A549 (cell line): ENCODE data around the gene CDH6.

Experiments used
- CBX2 ChIP-seq: fragments of 200-600 bp; sonication (generic); IDR thresholded peaks from 2 replicates; pipeline ENCODE4 v1.6.1; 2016; ENCODE audit warnings: low read depth, mild to moderate bottlenecking, borderline replicate concordance
- CHD4 ChIP-seq: fragments of 200-600 bp; sonication (generic); IDR thresholded peaks from 2 replicates; pipeline ENCODE4 v1.6.1; 2016; ENCODE audit warnings: antibody characterized with exemption, mild to moderate bottlenecking, borderline replicate concordance
- CTCF ChIP-seq: fragments of >200 bp; sonication (Bioruptor Twin); formaldehyde crosslinking; IDR thresholded peaks from 3 replicates; pipeline ENCODE4 v1.5.1; 2016
- EP300 ChIP-seq, 2 experiments: fragments of >200 bp; sonication (Bioruptor Twin); formaldehyde crosslinking; IDR thresholded peaks; 2 replicates in 1 of 2; 3 replicates in 1 of 2; pipeline ENCODE4 v1.6.1; 2016 to 2017
- ESRRA ChIP-seq: fragments of 150-350 bp; IDR thresholded peaks from 2 replicates; pipeline ENCODE4 v1.6.1; 2014; ENCODE audit warnings: mild to moderate bottlenecking, low read length, borderline replicate concordance
- MYC ChIP-seq: IDR thresholded peaks from 2 replicates; pipeline ENCODE4 v1.6.1; 2012; ENCODE audit warnings: mild to moderate bottlenecking, inconsistent platforms, low read length, improper control_type of control experiment, borderline replicate concordance
- NPAS2 ChIP-seq: fragments of 250-450 bp; sonication (Bioruptor Pico); IDR thresholded peaks from 2 replicates; pipeline ENCODE4 v1.8.0; 2022; ENCODE audit warnings: mild to moderate bottlenecking, moderate library complexity, borderline replicate concordance
- PBX3 ChIP-seq: IDR thresholded peaks from 2 replicates; pipeline ENCODE4 v1.6.1; 2012
- POLR2A ChIP-seq: IDR thresholded peaks from 2 replicates; pipeline ENCODE4 v1.6.1; 2012; ENCODE audit warnings: mild to moderate bottlenecking, low read length
- REST ChIP-seq: fragments of 200-600 bp; sonication (generic); IDR thresholded peaks from 2 replicates; pipeline ENCODE4 v1.6.1; 2016; ENCODE audit warnings: antibody characterized with exemption, mild to moderate bottlenecking, moderate library complexity

GRCh38 chr5:31271567-31271966 lies 78.1 kb downstream of the CDH6 start:
- no peak for TF ChIP-seq REST
- no peak for TF ChIP-seq CBX2
- TF ChIP-seq ESRRA: no peak
- TF ChIP-seq EP300 (IDR thresholded peaks at IDR 0.05): no peak
- TF ChIP-seq POLR2A: no peak
- no peak for TF ChIP-seq CTCF
- TF ChIP-seq CHD4: no peak
- no peak for TF ChIP-seq PBX3
- TF ChIP-seq MYC: no peak
- no peak for TF ChIP-seq NPAS2 (CRISPR knock-in tag)
